Keratinocyte (primary cell): ENCODE results near the gene COX6B1. TPM values are rescaled to one million over a fixed set of nuclear protein-coding genes. Genes with fewer than 3 reads are reported as not detected.

Experiments
- DNase-seq: peaks from one replicate; pipeline ENCODE4 v3.0.0-alpha.2; 2011; ENCODE audit warnings: low read depth, missing footprints, low spot score
- FAIRE-seq: peaks from 2 replicates; lab custom pipeline; 2011; peaks lifted over from hg19 to GRCh38; lab: Jason Lieb, UNC
- H2AFZ ChIP-seq: 2 replicates; pipeline ENCODE4 v1.6.0; 2012; ENCODE audit warnings: low read length, control low read depth, inconsistent platforms; ENCODE audit not compliant: control insufficient read depth
- H3K27ac ChIP-seq: 2 replicates; pipeline ENCODE4 v1.5.1; 2011; ENCODE audit warnings: low read length; ENCODE audit not compliant: control insufficient read depth, insufficient read depth
- H3K27me3 ChIP-seq: 3 replicates; pipeline ENCODE4 v1.6.0; 2011; ENCODE audit warnings: low read length; ENCODE audit not compliant: control insufficient read depth, insufficient read depth; ENCODE audit errors: extremely low read depth
- H3K36me3 ChIP-seq, 2 experiments: 2 replicates in 1 of 2; 3 replicates in 1 of 2; pipeline ENCODE4 v1.5.1; 2011; ENCODE audit warnings: low read length in 2 of 2, mild to moderate bottlenecking in 1 of 2; ENCODE audit not compliant: control insufficient read depth in 2 of 2, insufficient read depth in 2 of 2; ENCODE audit errors: extremely low read depth in 1 of 2
- H3K4me1 ChIP-seq: 3 replicates; pipeline ENCODE4 v1.5.1; 2011; ENCODE audit warnings: low read length; ENCODE audit not compliant: control insufficient read depth, insufficient read depth; ENCODE audit errors: extremely low read depth
- H3K4me2 ChIP-seq: 3 replicates; pipeline ENCODE4 v1.6.0; 2011; ENCODE audit warnings: low read depth, low read length; ENCODE audit not compliant: control insufficient read depth, insufficient read depth; ENCODE audit errors: extremely low read depth
- H3K4me3 ChIP-seq, 3 experiments: fragments of 200-600 bp in 1 of 3; sonication (generic) in 1 of 3; 2 replicates in 2 of 3; 3 replicates in 1 of 3; pipeline ENCODE4 v1.5.1; 2011 to 2016; ENCODE audit warnings: low read length in 3 of 3, mild to moderate bottlenecking in 3 of 3, control low read depth in 2 of 3, inconsistent platforms in 1 of 3, low read depth in 1 of 3, mixed read lengths in 1 of 3, mixed run types in 1 of 3, moderate library complexity in 1 of 3; ENCODE audit not compliant: control insufficient read depth in 2 of 3, insufficient read depth in 2 of 3; ENCODE audit errors: extremely low read depth in 1 of 3
- H3K79me2 ChIP-seq: 2 replicates; pipeline ENCODE4 v1.6.0; 2012; ENCODE audit warnings: low read length; ENCODE audit not compliant: control insufficient read depth, insufficient read depth
- H3K9ac ChIP-seq: 3 replicates; pipeline ENCODE4 v1.6.0; 2011; ENCODE audit warnings: low read length; ENCODE audit not compliant: control insufficient read depth, insufficient read depth; ENCODE audit errors: extremely low read depth
- H3K9me1 ChIP-seq: 3 replicates; pipeline ENCODE4 v1.6.0; 2011; ENCODE audit warnings: low read length; ENCODE audit not compliant: control insufficient read depth, insufficient read depth; ENCODE audit errors: extremely low read depth
- H3K9me3 ChIP-seq: 2 replicates; pipeline ENCODE4 v1.5.1; 2012; ENCODE audit warnings: low read depth, low read length; ENCODE audit not compliant: control insufficient read depth
- H4K20me1 ChIP-seq: 3 replicates; pipeline ENCODE4 v1.6.0; 2011; ENCODE audit warnings: low read length; ENCODE audit not compliant: control insufficient read depth, insufficient read depth; ENCODE audit errors: extremely low read depth
- EZH2 ChIP-seq: IDR thresholded peaks from one replicate; pipeline ENCODE4 v1.6.1; 2012; ENCODE audit warnings: inconsistent platforms, mild to moderate bottlenecking, low read length, moderate library complexity
- dilution Hi-C: fragments of 300-500 bp; cut with MboI; formaldehyde crosslinking; loops from one replicate; pipeline ENCODE4 v1.7.0; 2020; ENCODE audit warnings: low sequenced_read_pairs; ENCODE audit not compliant: extremely low pct_ligation_motif_present
- polyA plus RNA-seq, 5 experiments: library from polyadenylated mRNA; depleted of rRNA in 3 of 5; stranded (reverse) in 3 of 5; stranded (forward) in 1 of 5; unstranded in 1 of 5; fragments of >200 nt; gene quantifications; 1 replicate in 1 of 5; 2 replicates in 3 of 5; 3 replicates in 1 of 5; pipeline versions ENCODE4 v1.2.1 to v1.2.3, GENCODE V29; 2011 to 2012; ENCODE audit warnings: missing spikeins in 2 of 5, low read depth in 1 of 5, low replicate concordance in 1 of 5
- TF ChIP-seq, protein P1 (sequence below), 3 experiments: IDR thresholded peaks in 1 of 3; conservative IDR thresholded peaks in 1 of 3; optimal IDR thresholded peaks in 1 of 3; 2 replicates in 2 of 3; 3 replicates in 1 of 3; pipeline versions ENCODE3 to v1.5.1; 2011; ENCODE audit warnings: low read length in 3 of 3, mild to moderate bottlenecking in 3 of 3, moderate library complexity in 2 of 3, control low read depth in 1 of 3, inconsistent platforms in 1 of 3; ENCODE audit not compliant: insufficient read depth in 2 of 3; ENCODE audit errors: extremely low read depth in 1 of 3

Gene COX6B1
- polyA plus RNA-seq, 1 donor (not counting 4 experiments of a cell fraction or from before 2014, with no cell fraction given), result 509 TPM

DNA sequence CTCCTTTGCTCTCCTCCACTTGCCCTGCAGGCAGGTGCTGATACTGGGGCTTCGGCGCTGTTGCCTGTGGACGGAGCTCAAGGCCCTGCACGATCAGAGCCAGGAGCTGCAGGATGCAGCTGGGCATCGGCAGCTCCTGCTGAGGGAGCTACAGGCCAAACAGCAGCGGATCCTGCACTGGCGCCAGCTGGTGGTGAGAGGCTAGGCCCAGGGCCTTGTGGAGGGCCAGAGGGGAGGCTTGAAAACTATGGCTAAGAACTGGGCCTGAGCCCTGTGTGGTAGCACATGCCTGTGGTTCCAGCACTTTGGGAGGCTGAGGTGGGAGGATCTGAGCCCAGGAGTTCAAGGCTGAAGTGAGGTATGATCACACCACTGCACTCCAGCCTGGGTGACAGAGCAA lies 29.3 kb upstream of the COX6B1 start:
- Histone ChIP-seq H3K36me3 (peaks cover 0 to 6% of the 10 kb centered on the region in 2 experiments), H3K9ac (no peak overlapping the region), H4K20me1 (no peaks in the 10 kb centered on the region), H3K27ac (no peak overlapping the region), H3K4me3 (no peak overlapping the region), H3K9me3 (no peaks in the 10 kb centered on the region), H3K79me2 (no peaks in the 10 kb centered on the region), H3K9me1 (no peaks in the 10 kb centered on the region), H2AFZ (no peak overlapping the region), H3K4me2 (no peak overlapping the region), H3K4me1 (no peaks in the 10 kb centered on the region), H3K27me3 (no peaks in the 10 kb centered on the region)
- TF ChIP-seq EZH2, result no peak
- TF ChIP-seq, protein P1, sequence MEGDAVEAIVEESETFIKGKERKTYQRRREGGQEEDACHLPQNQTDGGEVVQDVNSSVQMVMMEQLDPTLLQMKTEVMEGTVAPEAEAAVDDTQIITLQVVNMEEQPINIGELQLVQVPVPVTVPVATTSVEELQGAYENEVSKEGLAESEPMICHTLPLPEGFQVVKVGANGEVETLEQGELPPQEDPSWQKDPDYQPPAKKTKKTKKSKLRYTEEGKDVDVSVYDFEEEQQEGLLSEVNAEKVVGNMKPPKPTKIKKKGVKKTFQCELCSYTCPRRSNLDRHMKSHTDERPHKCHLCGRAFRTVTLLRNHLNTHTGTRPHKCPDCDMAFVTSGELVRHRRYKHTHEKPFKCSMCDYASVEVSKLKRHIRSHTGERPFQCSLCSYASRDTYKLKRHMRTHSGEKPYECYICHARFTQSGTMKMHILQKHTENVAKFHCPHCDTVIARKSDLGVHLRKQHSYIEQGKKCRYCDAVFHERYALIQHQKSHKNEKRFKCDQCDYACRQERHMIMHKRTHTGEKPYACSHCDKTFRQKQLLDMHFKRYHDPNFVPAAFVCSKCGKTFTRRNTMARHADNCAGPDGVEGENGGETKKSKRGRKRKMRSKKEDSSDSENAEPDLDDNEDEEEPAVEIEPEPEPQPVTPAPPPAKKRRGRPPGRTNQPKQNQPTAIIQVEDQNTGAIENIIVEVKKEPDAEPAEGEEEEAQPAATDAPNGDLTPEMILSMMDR (optimal IDR thresholded peaks at IDR 0.05 in 1 of 3, IDR thresholded peaks at IDR 0.05 in 1 of 3, conservative IDR thresholded peaks at IDR 0.05 in 1 of 3; ENCODE audit: extremely low read depth in 1 of 3, insufficient read depth in 2 of 3, low read length in 3 of 3), result peak in 1 of 3 experiments; percentile 20
- dilution Hi-C loops, result no loop called here
- no peak for FAIRE-seq
- no peak for DNase-seq

DNA sequence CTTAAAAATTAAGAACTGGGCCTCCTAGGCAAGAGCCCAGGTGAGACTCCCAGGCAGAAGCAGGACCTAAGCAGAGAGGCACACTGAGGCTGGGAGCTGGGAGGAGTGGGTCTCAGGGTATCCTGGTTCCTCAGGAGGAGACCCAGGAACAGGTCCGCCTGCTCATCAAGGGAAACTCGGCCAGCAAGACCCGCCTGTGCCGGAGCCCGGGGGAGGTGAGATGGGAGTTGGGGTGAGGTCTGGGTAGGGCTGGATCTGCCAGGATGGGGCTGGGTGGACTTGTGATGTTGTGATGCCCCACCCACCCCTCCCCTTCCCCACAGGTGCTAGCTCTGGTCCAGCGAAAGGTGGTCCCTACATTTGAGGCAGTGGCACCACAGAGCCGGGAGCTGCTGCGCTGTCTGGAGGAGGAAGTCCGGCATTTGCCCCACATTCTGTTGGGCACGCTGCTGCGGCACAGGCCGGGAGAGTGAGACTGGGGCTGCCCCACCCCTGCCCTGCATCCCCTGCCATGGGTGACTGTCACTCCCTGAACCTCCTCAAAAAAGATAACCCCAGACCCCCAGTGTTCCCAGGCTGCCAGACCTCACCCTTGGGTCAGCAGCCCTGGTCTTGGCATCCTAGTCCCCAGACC lies 28.7 kb upstream of the COX6B1 start:
- FAIRE-seq, result no peak
- Histone ChIP-seq H3K36me3 (peaks cover 0 to 6% of the 10 kb centered on the region in 2 experiments), H3K4me2 (no peak overlapping the region), H3K27me3 (no peaks in the 10 kb centered on the region), H3K79me2 (no peaks in the 10 kb centered on the region), H3K27ac (no peak overlapping the region), H3K9me3 (no peaks in the 10 kb centered on the region), H4K20me1 (no peaks in the 10 kb centered on the region), H3K4me3 (no peak overlapping the region), H3K9ac (no peak overlapping the region), H3K9me1 (no peaks in the 10 kb centered on the region), H3K4me1 (no peaks in the 10 kb centered on the region), H2AFZ (no peak overlapping the region)
- dilution Hi-C loops, result no loop called here
- no peak for DNase-seq
- TF ChIP-seq, protein P1 (optimal IDR thresholded peaks at IDR 0.05 in 1 of 3, IDR thresholded peaks at IDR 0.05 in 1 of 3, conservative IDR thresholded peaks at IDR 0.05 in 1 of 3; ENCODE audit: extremely low read depth in 1 of 3, insufficient read depth in 2 of 3, low read length in 3 of 3), result no peak
- no peak for TF ChIP-seq EZH2
